Esophagus muscularis mucosa (tissue), 4 donors: ENCODE measurements around the gene PTPRN2. TPM values are rescaled to one million over a fixed set of nuclear protein-coding genes. Genes with fewer than 3 reads are reported as not detected.

Experiments
- DNase-seq: peaks from one replicate; pipeline ENCODE4 v3.0.0-alpha.2; 2017; ENCODE audit errors: extremely low spot score
- H3K27ac ChIP-seq, 4 donors: fragments of 200-600 bp; sonication (generic); replicated peaks in 1 of 4; 1 replicate in 3 of 4; 2 replicates in 1 of 4; pipeline ENCODE4 v1.5.1; 2016 to 2019; ENCODE audit warnings: mild to moderate bottlenecking in 1 of 4
- H3K27me3 ChIP-seq, 4 donors: fragments of 200-600 bp; sonication (generic); one replicate each; pipeline versions ENCODE4 v1.5.1 to v1.6.0; 2016 to 2019
- H3K36me3 ChIP-seq, 4 donors: fragments of 200-600 bp; sonication (generic); one replicate each; pipeline ENCODE4 v1.5.1; 2016 to 2019
- H3K4me1 ChIP-seq, 4 donors: fragments of 200-600 bp; sonication (generic); one replicate each; pipeline ENCODE4 v1.5.1; 2016 to 2019
- H3K4me3 ChIP-seq, 4 donors: fragments of 200-600 bp; sonication (generic); 1 replicate in 2 of 4; 2 replicates in 2 of 4; pipeline ENCODE4 v1.5.1; 2016 to 2019; ENCODE audit warnings: mild to moderate bottlenecking in 4 of 4, moderate library complexity in 1 of 4
- H3K9me3 ChIP-seq, 4 donors: fragments of 200-600 bp; sonication (generic); 1 replicate in 3 of 4; 2 replicates in 1 of 4; pipeline ENCODE4 v1.5.1; 2016 to 2019
- EP300 ChIP-seq: sonication (generic); formaldehyde crosslinking; IDR thresholded peaks from one replicate; pipeline ENCODE4 v1.6.1; 2017; ENCODE audit warnings: antibody characterized with exemption
- POLR2A ChIP-seq: fragments of 450-650 bp; IDR thresholded peaks from one replicate; pipeline ENCODE4 v1.6.1; 2017; ENCODE audit warnings: antibody characterized with exemption, moderate library complexity, mild to moderate bottlenecking, low read depth
- POLR2AphosphoS5 ChIP-seq, 2 donors: sonication (generic); formaldehyde crosslinking; IDR thresholded peaks; one replicate each; pipeline ENCODE4 v1.6.1; 2017; ENCODE audit warnings: antibody characterized with exemption in 2 of 2
- WGBS: methylation state at CpG from one replicate; pipeline ENCODE4 v1.1.5; 2018; 5-methylcytosine and 5-hydroxymethylcytosine counted together
- intact Hi-C: fragments of 100-400 bp; cut with DNase I; formaldehyde crosslinking; loops from one replicate; pipeline ENCODE4 v1.15.1; 2023
- total RNA-seq, 4 donors: library from RNA; depleted of rRNA; stranded (reverse); fragments of >200 nt; gene quantifications; one replicate each; pipeline versions ENCODE4 v1.1.0 to v1.2.1, GENCODE V29; 2016
- TF ChIP-seq, protein P1 (sequence below), 3 experiments: fragments of 200-600 bp in 2 of 3; fragments of 450-650 bp in 1 of 3; sonication (generic) in 2 of 3; IDR thresholded peaks; one replicate each; pipeline ENCODE4 v1.5.1; 2017 to 2019; ENCODE audit warnings: antibody characterized with exemption in 3 of 3, mild to moderate bottlenecking in 2 of 3, moderate library complexity in 1 of 3

Gene PTPRN2
- total RNA-seq, 4 donors from 2014 or later, result 2.1 to 3.1 (median 3.1) TPM

DNA sequence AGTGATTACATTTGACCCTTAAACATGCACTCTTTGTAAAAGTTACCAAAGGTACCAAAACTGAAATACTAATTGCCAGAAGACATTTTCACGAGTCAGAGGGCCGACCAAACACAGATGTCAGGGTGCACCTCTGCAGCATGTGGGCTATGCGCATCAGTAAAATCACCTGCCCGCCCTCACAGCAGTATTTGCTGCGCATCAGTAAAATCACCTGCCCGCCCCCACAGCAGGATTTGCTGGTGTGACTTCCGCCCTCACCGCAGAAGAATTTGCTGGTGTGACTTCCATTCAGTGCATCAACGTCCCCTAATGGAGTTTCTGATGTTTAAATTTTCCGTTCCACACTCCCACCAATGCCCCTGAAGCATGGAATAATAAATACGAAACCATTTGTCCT lies 202.9 kb downstream of the PTPRN2 start:
- WGBS, result 44% methylated on average over 11 of the region's 11 CpGs
- no peak overlapping the region for H3K4me3 ChIP-seq
- no peak overlapping the region for H3K27ac ChIP-seq
- no peak for DNase-seq
- peaks cover 0 to 26% (median 0%) of the 10 kb centered on the region in 4 donors for H3K27me3 ChIP-seq
- no peaks in the 10 kb centered on the region for H3K4me1 ChIP-seq
- no peaks in the 10 kb centered on the region for H3K9me3 ChIP-seq
- no peaks in the 10 kb centered on the region for H3K36me3 ChIP-seq
- TF ChIP-seq EP300, result no peak
- no peak for TF ChIP-seq POLR2AphosphoS5 (IDR thresholded peaks at IDR 0.05)
- no peak for TF ChIP-seq POLR2A
- intact Hi-C loops, result no loop called here

DNA sequence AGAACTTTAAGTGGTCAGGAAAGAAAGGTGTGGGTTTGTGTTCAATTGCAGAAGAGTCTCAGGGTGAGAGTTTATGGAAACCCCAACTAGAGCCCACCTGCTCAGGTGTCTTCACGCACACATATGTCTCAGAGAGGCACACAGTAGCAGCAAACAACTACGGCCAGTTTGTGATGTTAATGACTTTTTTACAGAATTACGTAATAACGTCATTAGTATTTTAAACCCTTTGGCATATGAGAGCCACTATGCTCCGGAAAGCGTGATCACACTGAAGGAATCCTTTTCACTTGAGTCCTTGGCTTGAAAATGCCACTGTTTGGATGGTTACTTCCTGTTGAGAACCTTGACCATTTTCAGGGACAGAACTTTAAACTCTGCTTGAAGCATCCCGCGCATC lies 204.0 kb downstream of the PTPRN2 start:
- H3K36me3 ChIP-seq, result no peaks in the 10 kb centered on the region
- DNase-seq, result no peak
- no peaks in the 10 kb centered on the region for H3K4me1 ChIP-seq
- WGBS, result 78% methylated on average over 8 of the region's 8 CpGs
- intact Hi-C loops, result no loop called here
- H3K27ac ChIP-seq, result no peak overlapping the region
- H3K4me3 ChIP-seq, result no peak overlapping the region
- peaks cover 0 to 37% (median 0%) of the 10 kb centered on the region in 4 donors for H3K27me3 ChIP-seq
- TF ChIP-seq POLR2A, result no peak
- H3K9me3 ChIP-seq, result no peaks in the 10 kb centered on the region

DNA sequence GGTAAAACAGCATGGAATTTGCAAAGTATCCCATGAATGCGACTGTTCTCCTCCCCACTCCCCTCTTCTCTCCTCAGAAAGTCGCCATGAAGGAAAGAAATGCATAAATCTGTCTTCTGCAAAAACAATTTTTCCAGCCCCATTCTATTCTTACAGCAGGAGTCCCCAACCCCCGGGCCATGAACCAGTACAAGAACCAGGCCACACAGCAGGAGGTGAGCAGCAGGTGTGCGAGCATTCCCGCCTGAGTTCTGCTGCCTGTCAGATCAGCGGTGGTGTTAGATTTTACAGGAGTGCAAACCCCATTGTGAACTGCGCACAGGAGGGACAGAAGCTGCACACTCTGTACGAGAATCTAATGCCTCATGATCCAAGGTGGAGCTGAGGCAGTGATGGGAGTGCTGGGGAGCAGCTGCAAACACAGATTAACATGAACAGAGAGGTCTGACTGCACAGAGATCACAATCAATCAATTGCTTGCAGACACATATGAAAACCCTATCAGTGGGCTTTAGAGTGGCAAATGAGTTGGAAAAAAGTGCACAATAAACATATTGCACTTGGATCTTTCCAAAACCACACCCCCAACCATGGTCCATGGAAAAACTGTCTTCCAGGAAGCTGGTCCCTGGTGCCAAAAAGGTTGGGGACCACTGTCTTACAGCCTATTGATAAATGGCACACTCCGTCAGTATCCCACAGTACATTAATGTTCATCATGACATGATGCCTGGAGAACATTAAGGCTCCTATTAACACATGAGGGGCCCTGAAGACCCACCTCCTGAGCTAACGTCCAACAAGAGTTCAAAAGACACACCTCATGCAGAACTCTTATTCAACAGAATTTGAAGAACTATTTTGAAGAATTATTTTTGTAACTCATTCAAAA lies 205.0 kb downstream of the PTPRN2 start:
- WGBS, result 52% methylated on average over 9 of the region's 10 CpGs
- H3K27ac ChIP-seq, result no peak overlapping the region
- H3K36me3 ChIP-seq, result no peaks in the 10 kb centered on the region
- no peaks in the 10 kb centered on the region for H3K4me1 ChIP-seq
- DNase-seq, result no peak
- no peaks in the 10 kb centered on the region for H3K9me3 ChIP-seq
- H3K27me3 ChIP-seq, result peaks cover 0 to 31% (median 0%) of the 10 kb centered on the region in 4 donors
- no peak overlapping the region for H3K4me3 ChIP-seq
- TF ChIP-seq POLR2AphosphoS5 (IDR thresholded peaks at IDR 0.05), result no peak
- TF ChIP-seq, protein P1, sequence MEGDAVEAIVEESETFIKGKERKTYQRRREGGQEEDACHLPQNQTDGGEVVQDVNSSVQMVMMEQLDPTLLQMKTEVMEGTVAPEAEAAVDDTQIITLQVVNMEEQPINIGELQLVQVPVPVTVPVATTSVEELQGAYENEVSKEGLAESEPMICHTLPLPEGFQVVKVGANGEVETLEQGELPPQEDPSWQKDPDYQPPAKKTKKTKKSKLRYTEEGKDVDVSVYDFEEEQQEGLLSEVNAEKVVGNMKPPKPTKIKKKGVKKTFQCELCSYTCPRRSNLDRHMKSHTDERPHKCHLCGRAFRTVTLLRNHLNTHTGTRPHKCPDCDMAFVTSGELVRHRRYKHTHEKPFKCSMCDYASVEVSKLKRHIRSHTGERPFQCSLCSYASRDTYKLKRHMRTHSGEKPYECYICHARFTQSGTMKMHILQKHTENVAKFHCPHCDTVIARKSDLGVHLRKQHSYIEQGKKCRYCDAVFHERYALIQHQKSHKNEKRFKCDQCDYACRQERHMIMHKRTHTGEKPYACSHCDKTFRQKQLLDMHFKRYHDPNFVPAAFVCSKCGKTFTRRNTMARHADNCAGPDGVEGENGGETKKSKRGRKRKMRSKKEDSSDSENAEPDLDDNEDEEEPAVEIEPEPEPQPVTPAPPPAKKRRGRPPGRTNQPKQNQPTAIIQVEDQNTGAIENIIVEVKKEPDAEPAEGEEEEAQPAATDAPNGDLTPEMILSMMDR (IDR thresholded peaks at IDR 0.05), result no peak
- no peak for TF ChIP-seq POLR2A
- no peak for TF ChIP-seq EP300
- intact Hi-C loops, result no loop called here

DNA sequence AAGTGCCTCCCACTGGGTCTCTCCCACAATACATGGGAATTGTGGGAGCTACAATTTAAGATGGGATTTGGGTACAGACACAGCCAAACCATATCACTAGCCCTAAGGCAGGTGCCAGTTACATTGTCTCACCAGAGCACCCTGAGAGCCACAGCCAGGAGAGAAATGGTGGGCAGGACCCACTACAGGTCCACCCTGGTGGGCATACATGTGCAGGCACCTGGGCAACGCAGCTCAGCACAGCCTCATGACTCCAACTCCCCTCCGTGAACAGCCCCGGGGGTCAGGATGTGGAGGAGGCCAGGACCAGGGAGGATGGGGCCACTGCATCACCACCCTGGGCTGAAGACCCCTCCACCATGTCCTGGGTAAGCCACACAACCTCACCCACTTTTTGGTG lies 205.7 kb downstream of the PTPRN2 start:
- WGBS, result no CpG with 5 or more reads among the region's 3 CpGs
- DNase-seq, result no peak

DNA sequence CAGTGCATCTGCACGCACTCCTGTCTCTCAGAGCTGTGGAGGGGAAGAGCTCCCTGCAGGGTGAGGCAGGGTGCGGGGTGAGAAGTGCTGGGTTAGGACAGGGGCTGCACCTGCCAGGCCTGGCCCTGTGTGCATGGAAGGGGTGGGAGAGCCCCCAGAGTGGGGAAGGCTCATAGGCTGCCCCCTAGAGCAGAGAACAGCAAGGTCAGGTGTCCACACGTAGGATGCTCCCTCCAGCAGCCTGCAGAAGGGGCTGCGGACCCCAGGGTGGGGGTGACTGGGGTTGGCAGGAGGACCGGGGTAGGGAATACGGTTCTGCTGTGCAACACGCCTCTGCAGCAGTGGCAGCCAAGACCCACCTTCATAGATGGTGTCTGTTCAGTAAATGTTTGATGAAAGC lies 208.6 kb downstream of the PTPRN2 start:
- no peak for DNase-seq
- Histone ChIP-seq H3K9me3 (no peaks in the 10 kb centered on the region), H3K4me3 (no peak overlapping the region), H3K36me3 (no peaks in the 10 kb centered on the region), H3K27me3 (peaks cover 0 to 35% (median 0%) of the 10 kb centered on the region in 4 donors), H3K4me1 (no peaks in the 10 kb centered on the region), H3K27ac (no peak overlapping the region)
- intact Hi-C loops, result no loop called here
- 78% methylated on average over 7 of the region's 7 CpGs for WGBS
- TF ChIP-seq EP300, result no peak
- no peak for TF ChIP-seq POLR2AphosphoS5 (IDR thresholded peaks at IDR 0.05)
- TF ChIP-seq POLR2A, result no peak
- TF ChIP-seq, protein P1 (IDR thresholded peaks at IDR 0.05), result no peak

More for the DNA sequence above, 205.7 kb downstream of the PTPRN2 start:
- Histone ChIP-seq H3K36me3 (no peaks in the 10 kb centered on the region), H3K27me3 (peaks cover 0 to 26% (median 0%) of the 10 kb centered on the region in 4 donors), H3K9me3 (no peaks in the 10 kb centered on the region), H3K27ac (no peak overlapping the region), H3K4me1 (no peaks in the 10 kb centered on the region), H3K4me3 (no peak overlapping the region)
- TF ChIP-seq POLR2AphosphoS5 (IDR thresholded peaks at IDR 0.05) (no peak), POLR2A (no peak), EP300 (no peak)
- TF ChIP-seq, protein P1 (IDR thresholded peaks at IDR 0.05), result no peak
- intact Hi-C loops, result no loop called here
